Limb (tissue), 2 donors: ENCODE results near the gene UBE2F.
A peak's percentile ranks its signal among the peaks of the same experiment; 100 is the strongest.

ENCODE experiments used
- DNase-seq, 2 donors: peaks; one replicate each; pipeline ENCODE4 v3.0.0-alpha.2; 2016; ENCODE audit errors: extremely low spot score in 2 of 2

UBE2F gene, protein sequence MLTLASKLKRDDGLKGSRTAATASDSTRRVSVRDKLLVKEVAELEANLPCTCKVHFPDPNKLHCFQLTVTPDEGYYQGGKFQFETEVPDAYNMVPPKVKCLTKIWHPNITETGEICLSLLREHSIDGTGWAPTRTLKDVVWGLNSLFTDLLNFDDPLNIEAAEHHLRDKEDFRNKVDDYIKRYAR

DNA sequence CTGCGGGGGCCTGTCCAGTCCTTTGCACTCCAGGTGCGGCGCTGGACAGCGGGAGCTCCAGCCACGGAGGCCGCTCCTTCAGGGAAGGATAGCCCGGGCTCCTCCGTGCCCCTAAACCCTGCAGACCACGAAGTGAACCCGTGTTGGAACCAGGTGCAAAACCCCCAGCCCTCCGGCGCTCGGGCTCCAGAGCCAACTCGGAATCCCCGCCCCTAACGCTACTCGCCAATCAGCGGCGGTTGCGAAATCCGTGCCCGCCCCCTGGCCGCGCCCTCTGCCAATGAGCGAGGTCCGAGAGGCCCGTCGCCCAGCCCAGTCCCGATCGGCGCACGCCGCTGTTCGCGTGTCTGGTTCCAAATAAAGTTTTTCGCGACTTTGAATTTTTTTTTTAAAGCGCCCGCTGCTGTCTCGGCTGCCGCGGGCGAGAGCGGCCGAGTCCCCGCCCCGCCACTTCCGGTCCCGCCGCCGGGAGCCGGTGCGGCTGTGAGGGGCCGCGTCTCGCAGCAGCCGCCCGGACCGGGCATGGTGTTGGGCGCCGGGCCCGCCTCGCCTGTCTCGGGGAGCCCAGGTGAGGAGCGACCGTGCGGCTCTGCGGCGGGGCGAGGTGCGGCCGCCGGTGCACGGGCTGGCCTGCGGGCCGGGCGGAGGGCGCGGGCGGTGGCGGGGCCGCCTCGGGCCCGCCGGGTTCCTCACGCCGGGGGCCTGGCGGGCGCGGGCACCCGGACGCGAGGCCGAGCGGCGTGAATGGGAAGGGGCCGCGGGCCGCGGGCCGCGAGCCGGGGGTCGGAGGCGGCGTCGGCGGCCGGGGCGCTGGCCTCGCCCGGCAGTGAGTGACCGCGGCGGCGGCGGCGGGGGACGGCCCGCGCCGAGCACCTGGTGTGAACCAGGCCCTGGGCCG is at the start of gene UBE2F:
Gene UBE2F (plus strand): TSS at position 450 of the 898 bp plus-strand sequence. CDS start 6,094 bp downstream, outside the sequence.
- DNase-seq = peak; percentile 96 to 98

- DNase-seq = no peak
Observed at GRCh38 chr2:237917696-237918374, 49.0 kb upstream of the UBE2F start.

DNA sequence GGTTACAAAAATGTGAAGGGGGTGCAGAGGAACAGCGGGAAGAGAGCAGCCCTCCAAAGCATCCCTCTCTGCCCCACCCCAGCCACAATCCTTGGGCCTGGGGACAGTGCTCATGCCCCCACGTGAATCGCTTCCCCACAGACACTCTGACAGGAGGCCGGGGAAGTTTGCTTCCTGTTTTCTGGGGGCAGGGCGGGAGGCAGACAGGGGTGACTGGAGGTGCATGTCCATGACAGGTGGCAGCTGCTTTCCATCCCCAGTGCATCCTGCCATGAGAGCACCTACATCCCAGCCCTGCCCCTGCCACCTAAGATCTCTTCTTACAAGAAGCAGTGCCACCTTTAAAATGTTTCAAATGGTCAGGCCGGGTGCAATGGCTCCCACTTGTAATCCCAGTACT is 47.2 kb upstream of the UBE2F start:
- DNase-seq = no peak

DNA sequence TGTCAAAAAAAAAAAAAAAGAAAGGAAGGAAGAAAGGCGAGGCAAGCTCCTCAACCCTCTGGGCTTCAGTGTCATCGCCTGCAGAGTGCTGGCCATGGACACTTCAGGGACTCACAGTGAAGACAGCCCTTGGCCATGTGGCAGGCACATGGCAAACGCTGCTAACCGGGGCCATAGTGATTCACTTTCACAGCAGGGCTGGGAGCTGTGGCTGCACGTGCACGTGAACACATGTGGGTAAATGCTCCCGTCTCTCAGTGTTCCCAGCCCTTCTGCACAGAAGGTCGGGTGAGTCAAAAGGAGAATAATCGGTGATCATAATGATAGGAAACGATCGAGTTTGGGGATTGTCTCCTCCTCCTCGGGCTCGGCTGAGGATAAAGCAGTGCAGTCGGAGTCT is 46.1 kb upstream of the UBE2F start:
- DNase-seq = no peak

GRCh38 chr2:237921967-237922492 is 44.8 kb upstream of the UBE2F start:
- no peak for DNase-seq

GRCh38 chr2:237922641-237923361 is 44.0 kb upstream of the UBE2F start:
- no peak for DNase-seq

DNA sequence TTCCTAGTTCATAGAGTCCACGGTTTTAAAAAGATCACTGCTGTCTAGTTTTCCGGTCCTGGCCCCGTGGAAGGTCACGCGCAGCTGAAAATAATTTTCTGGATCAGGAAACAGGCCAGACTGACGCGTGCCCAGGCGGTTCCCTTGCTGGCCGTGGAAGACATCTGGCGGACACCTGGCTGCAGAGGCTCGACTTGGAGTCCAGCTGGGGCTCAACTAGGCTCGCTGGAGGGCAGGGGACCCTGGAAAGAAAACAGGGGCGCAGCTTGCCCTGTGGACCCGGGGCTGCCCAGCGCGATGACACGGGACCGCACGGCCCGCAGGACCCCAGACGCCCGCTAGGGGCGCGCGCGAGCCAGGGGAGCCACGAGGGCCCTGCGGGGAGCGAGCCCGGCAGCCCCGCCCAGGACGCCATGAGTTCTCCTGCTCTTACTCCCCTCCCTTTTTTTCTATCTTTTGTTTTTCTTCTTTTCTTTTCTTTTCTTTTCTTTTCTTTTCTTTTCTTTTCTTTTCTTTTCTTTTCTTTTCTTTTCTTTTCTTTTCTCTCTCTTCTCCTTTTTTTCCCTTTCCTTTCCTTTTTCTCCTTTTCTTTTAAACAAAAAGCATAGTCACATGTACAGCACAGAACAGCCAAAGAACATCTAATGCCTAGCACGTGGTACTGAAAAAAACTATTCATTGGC is 43.2 kb upstream of the UBE2F start:
- peak; percentile 66 to 85 for DNase-seq

GRCh38 chr2:237924164-237924534 is 42.7 kb upstream of the UBE2F start:
- no peak for DNase-seq

DNA sequence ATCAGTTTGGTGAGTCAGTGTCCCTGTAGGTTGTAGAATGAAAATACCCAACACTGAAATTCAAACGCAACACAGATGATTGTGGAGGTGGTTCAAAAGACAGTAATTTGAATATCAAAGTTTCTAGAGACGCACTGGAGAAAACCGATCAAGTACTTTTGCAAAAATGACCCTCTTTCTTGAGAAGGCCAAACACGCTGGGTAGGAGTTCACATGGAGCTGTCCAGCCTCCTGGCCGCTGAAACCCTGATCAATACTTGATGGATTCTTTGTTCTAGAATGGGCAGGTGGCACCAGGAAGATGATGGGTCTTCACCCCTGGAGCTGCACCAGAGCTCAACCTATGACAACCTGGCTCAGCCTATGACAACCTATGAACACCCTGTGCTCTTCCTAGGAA is 39.7 kb upstream of the UBE2F start:
- DNase-seq = no peak

DNA sequence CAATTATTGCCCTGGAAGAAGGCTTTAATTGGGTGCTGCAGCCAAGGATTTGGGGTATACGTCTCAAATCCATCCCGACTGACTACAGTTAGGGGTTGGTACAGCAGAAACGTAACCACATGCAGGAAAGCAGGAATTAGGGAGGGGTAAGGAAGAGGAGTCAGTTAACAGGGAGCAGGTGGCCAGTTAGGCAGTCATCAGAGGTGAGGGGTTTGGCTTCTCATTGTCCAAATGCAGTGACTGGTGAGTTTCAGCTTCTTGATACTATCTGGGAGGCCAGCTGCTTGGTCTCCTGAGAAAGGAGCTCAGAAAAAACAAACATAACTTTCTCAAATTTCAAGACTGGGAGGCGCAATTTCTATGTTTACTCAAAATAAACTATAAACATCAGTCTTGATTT is 38.8 kb upstream of the UBE2F start:
- no peak for DNase-seq

GRCh38 chr2:237929979-237930378 is 36.8 kb upstream of the UBE2F start:
- DNase-seq = no peak

DNA sequence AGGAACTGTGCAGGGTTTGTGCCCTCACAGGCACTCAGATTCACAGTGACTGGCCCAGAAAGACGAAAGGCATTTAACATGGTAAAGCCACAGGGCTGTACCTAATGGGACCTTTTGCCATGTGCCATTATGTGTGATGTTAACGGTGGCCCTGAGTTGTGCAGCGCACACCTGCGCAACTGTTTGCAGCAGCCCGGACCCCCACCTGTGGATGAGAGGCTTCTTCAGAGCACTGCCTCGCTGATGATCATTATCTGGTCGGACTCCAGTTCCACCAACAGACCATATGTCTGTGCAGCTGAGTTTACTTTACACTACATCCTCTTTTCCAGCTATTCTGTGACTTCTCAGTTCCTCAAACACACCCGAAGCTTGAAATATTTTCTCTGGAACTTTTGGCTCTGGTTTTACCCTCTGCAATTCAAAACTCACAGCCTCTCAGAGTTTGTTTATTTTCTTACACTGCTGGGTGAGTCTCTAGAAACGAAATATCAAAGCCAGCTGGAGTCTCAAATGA is 35.6 kb upstream of the UBE2F start:
- peak in 1 of 2 donors; percentile 49 for DNase-seq

DNA sequence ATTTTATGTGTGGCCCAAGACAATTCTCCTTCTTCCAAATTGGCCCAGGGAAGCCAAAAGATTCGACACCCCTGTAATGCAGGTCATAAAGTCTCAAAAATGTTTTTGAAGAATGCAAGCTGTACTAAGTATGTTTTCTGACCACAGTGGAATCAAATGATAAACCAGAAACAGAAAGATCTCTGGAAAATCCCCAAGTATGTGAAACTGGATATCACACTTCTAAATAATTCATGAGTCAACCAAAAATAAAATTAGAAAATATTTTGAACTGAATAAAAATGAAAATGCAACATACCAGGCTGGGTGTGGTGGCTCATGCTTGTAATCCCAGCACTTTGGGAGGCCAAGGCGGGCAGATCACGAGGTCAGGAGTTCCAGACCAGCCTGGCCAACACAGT is 34.1 kb upstream of the UBE2F start:
- no peak for DNase-seq

DNA sequence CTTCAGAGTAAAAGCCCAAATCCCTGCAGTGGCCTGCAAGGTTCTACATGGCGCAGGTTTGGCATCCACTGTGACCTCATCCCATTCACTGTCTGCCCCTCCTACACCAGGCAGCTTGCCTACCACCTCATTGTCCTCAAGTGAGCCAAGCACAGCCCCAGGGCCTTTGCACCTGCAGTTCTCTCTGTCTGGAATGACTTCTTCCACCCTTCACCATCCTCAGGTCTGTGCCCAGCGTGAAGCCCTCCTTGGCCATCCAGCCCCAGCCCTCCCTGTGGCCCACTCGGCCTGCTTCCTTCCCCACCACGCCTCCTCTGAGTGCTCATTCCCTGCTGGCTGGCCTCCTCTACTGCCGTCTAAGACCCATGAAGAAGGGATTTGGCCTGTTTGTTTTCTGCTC is 32.6 kb upstream of the UBE2F start:
- no peak for DNase-seq

DNA sequence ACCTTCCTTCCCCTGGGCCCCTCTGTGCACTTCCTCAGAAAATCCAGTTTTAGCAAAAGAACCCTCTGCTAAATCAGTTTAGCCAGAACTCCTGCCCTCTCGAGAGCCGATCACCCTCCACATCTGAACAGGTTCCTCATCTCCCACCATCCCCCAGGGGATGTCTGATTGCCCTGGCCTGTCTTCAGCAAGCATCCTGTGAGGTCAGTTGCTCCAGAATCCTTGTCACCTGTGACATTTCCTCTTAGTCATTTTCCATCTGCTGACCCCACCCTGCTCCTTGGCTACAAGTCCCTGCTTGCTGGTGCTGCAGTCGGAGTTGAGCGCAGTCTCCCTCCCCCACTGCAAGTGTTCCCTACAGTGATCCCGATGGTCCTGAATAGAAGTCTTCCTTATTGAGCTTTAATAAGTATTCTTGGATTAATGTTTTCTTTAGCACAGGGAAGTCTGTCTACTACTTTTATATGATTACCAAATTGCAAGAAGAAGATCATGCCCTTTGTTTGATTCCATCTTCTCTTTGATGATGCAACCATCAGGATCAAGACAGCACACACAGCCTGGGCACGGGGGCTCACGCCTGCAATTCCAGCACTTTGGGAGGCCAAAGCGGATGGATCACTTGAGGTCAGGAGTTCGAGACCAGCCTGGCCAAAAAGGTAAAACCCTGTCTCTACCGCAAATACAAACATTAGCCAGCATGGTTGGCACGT is 30.9 kb upstream of the UBE2F start:
- DNase-seq = no peak

- no peak for DNase-seq
Observed at GRCh38 chr2:237939251-237939650, 27.6 kb upstream of the UBE2F start.

- DNase-seq = no peak
Observed at GRCh38 chr2:237940828-237941227, 26.0 kb upstream of the UBE2F start.

DNA sequence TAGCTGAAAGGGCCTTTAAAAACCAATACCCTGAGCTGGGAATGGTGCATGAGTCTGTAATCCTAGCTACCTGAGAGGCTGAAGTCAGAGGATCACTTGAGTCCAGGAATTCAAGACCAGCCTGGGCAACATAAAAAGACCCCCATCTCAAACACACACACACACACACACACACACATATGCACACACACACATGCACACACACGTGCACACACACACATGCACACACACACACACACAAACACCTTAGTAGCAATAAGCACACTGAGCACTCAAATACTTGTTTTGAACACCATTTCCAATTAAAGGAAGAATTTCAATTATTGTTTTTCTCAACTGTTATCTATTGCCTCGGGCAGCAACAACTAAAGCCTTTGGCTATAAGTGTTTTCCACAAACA is 25.6 kb upstream of the UBE2F start:
- DNase-seq = no peak

DNA sequence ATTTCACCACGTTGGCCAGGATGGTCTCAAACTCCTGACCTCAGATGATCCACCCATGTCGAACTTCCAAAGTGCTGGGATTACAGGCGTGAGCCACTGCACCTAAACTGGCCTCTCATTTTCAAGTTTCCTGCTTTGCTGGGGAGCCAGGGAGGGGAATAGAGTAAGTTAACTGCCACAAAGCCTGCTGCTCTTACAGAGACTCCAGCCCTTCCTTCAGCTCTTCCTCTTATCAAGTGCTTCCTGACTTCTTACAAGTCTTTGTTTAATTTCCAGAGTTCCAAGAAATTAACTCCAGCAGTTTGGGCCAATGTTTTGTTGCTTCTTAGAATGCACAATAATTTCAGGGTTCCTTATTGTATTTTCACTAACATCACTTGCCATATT is 24.3 kb upstream of the UBE2F start:
- DNase-seq = no peak
